ENCODE results near the gene PTPN2.
"Not testable (repeated sequence)": the region's sequence is repeated elsewhere in the genome, so short reads cannot be mapped to it uniquely, and the experiment has no call there.

PTPN2 gene

DNA sequence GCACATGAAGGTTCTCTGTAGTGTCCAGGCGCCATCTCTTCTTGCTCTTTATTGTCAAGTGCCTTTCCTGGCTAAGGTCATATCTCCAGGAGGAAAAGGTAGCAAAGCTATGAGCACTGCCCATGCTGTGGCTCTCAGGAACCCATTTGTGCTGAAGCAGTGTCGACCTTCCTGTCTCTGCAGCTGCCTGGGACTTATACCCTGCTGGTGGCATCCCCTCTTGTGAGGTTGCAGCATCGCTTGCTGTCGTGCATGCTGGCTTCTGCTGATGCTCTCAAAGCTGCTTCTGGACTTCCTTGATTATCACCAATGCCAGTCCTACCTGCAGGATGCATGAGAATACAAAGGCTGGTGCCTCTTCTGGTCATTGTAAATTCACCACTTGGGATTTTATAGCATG is 22.1 kb upstream of the PTPN2 start (continued):
- no peak for TF ChIP-seq ZBTB44 (tag by site-specific recombination; IDR thresholded peaks at IDR 0.05)
- no peak for TF ChIP-seq ZNF776 (tag by site-specific recombination; IDR thresholded peaks at IDR 0.05; ENCODE audit: borderline replicate concordance)
- TF ChIP-seq ZNF26 (tag by site-specific recombination; IDR thresholded peaks at IDR 0.05), result no peak
- TF ChIP-seq ZNF433 (tag by site-specific recombination; IDR thresholded peaks at IDR 0.05; ENCODE audit: low read depth), result no peak
- no peak for TF ChIP-seq ZNF280C (tag by site-specific recombination; IDR thresholded peaks at IDR 0.05)
- TF ChIP-seq PATZ1 (tag by site-specific recombination; IDR thresholded peaks at IDR 0.05), result no peak
- no peak for TF ChIP-seq ZNF404 (tag by site-specific recombination; IDR thresholded peaks at IDR 0.05)
- TF ChIP-seq, protein P1, sequence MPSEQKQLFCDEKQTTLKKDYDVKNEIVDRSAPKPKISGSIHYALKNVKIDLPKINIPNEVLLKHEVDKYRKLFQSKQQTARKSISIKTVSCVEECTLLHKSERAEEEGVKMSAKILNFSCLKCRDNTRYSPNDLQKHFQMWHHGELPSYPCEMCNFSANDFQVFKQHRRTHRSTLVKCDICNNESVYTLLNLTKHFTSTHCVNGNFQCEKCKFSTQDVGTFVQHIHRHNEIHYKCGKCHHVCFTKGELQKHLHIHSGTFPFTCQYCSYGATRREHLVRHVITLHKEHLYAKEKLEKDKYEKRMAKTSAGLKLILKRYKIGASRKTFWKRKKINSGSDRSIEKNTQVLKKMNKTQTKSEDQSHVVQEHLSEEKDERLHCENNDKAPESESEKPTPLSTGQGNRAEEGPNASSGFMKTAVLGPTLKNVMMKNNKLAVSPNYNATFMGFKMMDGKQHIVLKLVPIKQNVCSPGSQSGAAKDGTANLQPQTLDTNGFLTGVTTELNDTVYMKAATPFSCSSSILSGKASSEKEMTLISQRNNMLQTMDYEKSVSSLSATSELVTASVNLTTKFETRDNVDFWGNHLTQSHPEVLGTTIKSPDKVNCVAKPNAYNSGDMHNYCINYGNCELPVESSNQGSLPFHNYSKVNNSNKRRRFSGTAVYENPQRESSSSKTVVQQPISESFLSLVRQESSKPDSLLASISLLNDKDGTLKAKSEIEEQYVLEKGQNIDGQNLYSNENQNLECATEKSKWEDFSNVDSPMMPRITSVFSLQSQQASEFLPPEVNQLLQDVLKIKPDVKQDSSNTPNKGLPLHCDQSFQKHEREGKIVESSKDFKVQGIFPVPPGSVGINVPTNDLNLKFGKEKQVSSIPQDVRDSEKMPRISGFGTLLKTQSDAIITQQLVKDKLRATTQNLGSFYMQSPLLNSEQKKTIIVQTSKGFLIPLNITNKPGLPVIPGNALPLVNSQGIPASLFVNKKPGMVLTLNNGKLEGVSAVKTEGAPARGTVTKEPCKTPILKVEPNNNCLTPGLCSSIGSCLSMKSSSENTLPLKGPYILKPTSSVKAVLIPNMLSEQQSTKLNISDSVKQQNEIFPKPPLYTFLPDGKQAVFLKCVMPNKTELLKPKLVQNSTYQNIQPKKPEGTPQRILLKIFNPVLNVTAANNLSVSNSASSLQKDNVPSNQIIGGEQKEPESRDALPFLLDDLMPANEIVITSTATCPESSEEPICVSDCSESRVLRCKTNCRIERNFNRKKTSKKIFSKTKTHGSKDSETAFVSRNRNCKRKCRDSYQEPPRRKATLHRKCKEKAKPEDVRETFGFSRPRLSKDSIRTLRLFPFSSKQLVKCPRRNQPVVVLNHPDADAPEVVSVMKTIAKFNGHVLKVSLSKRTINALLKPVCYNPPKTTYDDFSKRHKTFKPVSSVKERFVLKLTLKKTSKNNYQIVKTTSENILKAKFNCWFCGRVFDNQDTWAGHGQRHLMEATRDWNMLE (tag by site-specific recombination; conservative IDR thresholded peaks at IDR 0.05; ENCODE audit: low read depth), result no peak
- no peak for TF ChIP-seq HOXD13 (CRISPR knock-in tag; IDR thresholded peaks at IDR 0.05; ENCODE audit: borderline replicate concordance)
- TF ChIP-seq ZNF221 (tag by site-specific recombination; IDR thresholded peaks at IDR 0.05; ENCODE audit: borderline replicate concordance), result no peak

DNA sequence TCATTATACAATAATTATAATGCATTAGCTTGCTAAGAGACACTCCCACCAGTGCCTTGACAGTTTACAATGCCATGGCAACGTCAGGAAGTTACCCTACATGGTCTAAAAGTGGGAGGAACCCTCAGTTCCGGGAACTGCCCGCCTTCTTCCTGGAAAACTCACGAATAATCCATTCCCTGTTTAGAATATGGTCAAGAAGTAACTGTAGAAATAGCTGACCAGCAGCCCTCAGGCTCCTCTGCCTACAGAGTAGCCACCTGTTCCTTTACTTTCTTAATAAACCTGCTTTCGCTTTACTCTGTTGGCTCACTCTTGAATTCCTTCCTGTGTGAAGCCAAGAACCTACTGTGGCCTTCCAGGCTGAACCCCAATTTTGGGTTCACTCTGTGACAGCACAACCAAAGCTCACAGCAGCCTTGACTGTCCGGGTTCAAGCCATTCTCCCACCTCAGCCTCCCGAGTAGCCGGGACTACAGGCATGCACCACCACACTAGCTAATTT is 20.0 kb upstream of the PTPN2 start:
- TF ChIP-seq GLI4 (tag by site-specific recombination; IDR thresholded peaks at IDR 0.05), result no peak
- TF ChIP-seq ZNF510 (tag by site-specific recombination; IDR thresholded peaks at IDR 0.05; ENCODE audit: insufficient replicate concordance), result no peak
- no peak for TF ChIP-seq ZNF157 (tag by site-specific recombination; IDR thresholded peaks at IDR 0.05)
- no peak for TF ChIP-seq ZNF785 (tag by site-specific recombination; IDR thresholded peaks at IDR 0.05)
- TF ChIP-seq, protein P2, sequence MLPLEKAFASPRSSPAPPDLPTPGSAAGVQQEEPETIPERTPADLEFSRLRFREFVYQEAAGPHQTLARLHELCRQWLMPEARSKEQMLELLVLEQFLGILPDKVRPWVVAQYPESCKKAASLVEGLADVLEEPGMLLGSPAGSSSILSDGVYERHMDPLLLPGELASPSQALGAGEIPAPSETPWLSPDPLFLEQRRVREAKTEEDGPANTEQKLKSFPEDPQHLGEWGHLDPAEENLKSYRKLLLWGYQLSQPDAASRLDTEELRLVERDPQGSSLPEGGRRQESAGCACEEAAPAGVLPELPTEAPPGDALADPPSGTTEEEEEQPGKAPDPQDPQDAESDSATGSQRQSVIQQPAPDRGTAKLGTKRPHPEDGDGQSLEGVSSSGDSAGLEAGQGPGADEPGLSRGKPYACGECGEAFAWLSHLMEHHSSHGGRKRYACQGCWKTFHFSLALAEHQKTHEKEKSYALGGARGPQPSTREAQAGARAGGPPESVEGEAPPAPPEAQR (tag by site-specific recombination; IDR thresholded peaks at IDR 0.05), result no peak
- CTCF ChIA-PET, result interaction anchor here (0.5 to 2.9 kb wide), 10 partner anchors 9 to 245 kb away, joined by 3 to 10 read pairs (median 3); no protein-coding TSS in a partner anchor
- POLR2A ChIA-PET, result no interaction called here
- Histone ChIP-seq H3K4me1 (ENCODE audit: control insufficient read depth, insufficient read depth, low read length) (peaks cover 9% of the 10 kb centered on the region; the same call in 1 of the 2 replicates), H3K27ac (ENCODE audit: extremely low read depth, low read depth, low read length) (no peak overlapping the region), H3K9me3 (ENCODE audit: control insufficient read depth, insufficient read depth, low read depth, low read length) (no peaks in the 10 kb centered on the region), H3K4me3 (ENCODE audit: low read depth, low read length) (no peak overlapping the region), H3K36me3 (ENCODE audit: control insufficient read depth in 2 of 2, insufficient read depth in 1 of 2, low read length in 2 of 2) (no peaks in the 10 kb centered on the region)

DNA sequence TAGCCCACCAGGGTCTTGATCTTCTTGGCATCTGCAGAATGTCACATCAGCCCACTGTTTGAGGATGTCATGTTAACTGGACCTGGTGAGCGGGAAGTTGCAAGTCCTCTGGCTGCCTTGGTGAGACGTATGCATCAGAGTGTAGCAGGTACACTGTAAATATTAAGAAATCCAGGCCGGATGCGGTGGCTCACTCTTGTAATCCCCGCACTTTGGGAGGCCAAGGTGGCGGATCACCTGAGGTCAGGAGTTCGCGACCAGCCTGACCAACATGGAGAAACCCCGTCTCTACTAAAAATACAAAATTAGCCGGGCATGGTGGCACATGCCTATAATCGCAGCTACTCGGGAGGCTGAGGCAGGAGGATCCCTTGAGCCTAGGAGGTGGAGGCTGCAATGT is 17.2 kb upstream of the PTPN2 start:
- H3K4me3 ChIP-seq (ENCODE audit: low read depth, low read length); CTCF ChIA-PET; POLR2A ChIA-PET; H3K36me3 ChIP-seq (ENCODE audit: control insufficient read depth in 2 of 2, insufficient read depth in 1 of 2, low read length in 2 of 2); H3K4me1 ChIP-seq (ENCODE audit: control insufficient read depth, insufficient read depth, low read length); H3K27ac ChIP-seq (ENCODE audit: extremely low read depth, low read depth, low read length); H3K9me3 ChIP-seq (ENCODE audit: control insufficient read depth, insufficient read depth, low read depth, low read length): not testable (repeated sequence)
